HG03354 (cell line): ENCODE data around the gene FANCE.

Source experiments
- ATAC-seq: cut with Tn5 transposase; IDR thresholded peaks from one replicate; pipeline ENCODE4 v1.9.1; 2021; ENCODE audit warnings: mild to moderate bottlenecking; ENCODE audit not compliant: unreplicated experiment, poor library complexity, severe bottlenecking

The FANCE gene, protein sequence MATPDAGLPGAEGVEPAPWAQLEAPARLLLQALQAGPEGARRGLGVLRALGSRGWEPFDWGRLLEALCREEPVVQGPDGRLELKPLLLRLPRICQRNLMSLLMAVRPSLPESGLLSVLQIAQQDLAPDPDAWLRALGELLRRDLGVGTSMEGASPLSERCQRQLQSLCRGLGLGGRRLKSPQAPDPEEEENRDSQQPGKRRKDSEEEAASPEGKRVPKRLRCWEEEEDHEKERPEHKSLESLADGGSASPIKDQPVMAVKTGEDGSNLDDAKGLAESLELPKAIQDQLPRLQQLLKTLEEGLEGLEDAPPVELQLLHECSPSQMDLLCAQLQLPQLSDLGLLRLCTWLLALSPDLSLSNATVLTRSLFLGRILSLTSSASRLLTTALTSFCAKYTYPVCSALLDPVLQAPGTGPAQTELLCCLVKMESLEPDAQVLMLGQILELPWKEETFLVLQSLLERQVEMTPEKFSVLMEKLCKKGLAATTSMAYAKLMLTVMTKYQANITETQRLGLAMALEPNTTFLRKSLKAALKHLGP

DNA sequence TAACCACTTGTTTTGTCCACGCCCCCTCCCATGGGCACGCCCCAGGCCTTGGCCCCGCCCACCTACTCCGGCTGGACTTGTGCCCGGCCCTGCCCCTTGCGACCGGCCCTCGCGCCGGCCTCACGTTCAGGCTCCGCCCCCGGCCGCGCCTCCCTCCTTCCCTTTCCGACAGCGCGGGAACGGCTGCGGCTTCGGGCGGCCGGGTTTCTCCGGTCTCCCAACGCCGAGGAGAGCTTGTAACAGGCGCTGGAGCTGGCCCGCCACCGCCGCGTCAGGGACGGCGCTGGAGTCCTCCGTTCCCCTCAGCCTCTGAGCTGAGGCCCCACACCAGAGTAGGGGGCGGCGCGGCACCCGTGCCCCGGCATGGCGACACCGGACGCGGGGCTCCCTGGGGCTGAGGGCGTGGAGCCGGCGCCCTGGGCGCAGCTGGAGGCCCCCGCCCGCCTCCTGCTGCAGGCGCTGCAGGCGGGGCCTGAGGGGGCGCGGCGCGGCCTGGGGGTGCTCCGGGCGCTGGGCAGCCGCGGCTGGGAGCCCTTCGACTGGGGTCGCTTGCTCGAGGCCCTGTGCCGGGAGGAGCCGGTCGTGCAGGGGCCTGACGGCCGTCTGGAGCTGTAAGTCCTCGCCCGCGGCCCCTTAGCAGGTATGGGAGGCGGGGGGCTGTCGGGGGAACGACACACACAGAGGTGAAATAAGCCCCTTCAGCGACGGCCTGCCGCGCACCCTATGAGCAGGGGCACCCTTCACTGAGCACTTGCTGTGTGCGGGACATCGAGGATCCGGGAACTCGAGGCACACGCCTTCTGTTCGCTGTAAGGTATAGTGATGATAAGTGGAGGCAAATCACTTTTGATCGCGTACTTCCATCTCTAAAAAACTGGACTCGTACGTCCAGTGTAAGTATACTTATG is at the start of gene FANCE:
Gene FANCE (plus strand): TSS at position 156 of the 908 bp plus-strand sequence. CDS start 208 bp downstream, at position 364.
- peak; percentile 89 for ATAC-seq

DNA sequence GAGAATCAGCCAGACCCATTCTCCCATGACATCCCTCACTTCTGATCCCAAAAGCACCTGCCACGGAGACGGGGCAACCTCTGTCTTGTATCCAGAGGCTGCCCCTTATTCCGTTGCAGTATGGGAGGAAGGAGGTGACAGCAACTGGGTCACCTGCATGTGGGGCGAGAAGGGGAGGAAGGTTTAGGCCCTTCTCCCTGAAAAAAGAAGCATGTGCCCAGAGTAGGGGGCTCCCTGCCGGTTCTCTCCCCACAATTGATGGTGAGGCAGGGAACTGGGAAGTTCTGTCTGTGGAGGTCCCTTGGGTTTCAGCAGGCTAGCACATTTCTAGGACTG is 49.3 kb upstream of the FANCE start:
- ATAC-seq = no peak

DNA sequence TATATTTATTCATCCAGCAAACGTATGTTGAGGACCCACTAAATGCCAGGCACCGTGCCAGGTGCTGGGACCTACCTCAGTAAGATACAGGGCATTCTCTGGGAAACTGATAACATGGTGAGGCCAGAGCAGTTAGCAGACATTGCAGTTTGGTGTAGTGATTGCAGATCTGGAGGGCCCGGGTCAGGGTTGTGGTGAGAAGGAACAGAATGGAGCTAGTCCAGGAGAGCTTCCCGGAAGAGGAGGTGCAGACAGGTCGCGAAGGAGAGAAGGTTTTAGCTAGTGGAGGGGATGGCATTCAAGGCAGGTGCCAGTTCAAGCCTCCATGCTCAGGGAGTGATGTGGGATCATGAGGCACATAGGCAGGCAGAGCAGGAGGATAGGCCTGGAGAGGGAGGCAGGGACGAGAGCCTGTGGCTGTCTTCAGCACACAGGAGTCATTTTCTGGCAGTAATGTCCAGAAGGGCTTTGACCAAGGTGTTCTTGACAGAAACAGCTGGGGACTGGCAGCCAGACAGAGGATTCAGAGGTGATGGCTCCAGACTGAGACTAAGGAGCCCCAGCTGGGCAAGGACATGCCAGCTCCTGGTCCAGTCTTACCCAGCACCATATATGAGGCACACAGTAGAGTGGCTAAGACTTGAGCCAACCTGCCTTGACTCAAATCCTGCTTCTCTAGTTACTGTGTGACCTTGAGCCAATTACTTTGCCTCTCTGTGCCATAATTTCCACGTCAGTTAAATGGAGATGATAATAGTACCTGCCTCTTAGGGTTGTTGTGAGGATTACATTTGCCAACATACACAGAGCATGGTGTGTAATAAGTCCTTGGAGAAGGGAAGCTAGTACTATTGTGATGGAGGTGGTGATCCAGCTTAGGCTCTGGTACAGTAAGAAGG is 48.3 kb upstream of the FANCE start:
- ATAC-seq = no peak

DNA sequence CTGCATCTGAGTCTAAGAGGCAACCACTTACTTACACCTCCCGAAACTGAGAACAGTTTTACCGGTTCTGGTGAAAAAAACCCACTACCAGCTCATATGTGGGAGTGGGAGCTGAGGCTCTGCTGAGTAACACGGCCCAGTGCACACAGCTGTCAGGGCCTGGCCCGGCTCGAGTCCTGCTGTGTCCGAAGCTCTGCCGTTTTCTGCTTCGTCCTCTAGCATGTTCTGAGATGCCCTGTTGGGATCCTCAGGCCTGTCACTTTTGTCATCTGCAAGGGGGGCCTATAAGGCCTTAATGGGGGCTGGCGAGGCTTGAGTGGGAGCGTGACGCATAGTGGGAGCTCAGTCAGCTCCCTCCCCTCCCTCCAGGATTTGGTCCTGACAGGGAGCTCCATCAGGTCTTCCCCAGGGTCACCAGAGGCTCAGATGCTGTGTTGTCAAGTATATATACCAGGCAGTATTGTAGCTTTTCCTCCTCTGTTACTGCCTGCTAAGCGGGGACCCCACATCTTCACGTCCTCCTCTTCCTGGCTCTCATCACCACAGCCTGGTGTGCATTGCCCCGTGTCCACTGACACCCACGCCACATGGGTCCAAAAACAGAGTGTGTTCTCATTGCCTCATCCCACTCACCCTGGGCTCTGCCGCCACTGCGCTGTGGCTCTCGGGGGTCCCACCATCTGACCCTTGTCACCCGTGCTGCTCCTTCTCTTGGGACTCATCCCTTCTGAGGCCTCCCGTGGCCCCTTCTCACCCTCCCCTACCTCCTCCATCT is 45.2 kb upstream of the FANCE start:
- no peak for ATAC-seq

DNA sequence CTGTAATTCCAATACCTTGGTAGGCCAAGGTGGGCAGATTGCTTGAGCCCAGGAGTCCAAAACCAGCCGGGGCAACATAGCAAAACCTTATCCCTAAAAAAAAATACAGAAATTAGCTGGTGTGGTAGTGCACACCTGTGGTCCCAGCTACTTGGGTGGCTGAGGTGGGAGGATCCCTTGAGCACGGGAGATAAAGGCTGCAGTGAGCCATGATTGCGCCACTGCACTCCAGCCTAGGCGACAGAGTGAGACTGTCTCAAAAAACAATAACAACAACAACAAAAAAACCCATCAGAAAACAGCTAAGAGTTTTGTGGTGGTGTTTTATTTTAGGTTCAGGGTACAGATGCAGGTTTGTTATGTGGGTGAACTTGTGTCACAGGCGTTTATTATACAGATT is 42.9 kb upstream of the FANCE start:
- ATAC-seq = no peak

DNA sequence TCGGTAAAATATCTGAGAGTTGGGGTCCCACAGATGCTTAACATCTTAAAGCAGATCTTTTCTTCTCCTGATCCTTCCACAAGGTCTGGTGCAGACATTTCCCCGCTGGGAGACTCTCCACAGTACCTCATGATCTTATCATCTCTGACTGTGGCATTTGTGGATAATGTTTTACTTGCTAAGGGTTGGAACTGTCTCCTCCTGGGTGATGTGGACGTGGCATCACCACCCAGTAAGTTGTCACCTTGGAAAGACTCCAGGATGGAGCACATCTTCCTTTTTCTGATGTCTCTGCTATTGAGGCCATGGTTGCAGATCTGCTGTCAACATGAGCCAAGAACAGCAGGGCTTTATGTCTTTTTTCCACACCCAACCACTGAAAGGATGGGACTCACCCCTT is 42.0 kb upstream of the FANCE start:
- no peak for ATAC-seq

DNA sequence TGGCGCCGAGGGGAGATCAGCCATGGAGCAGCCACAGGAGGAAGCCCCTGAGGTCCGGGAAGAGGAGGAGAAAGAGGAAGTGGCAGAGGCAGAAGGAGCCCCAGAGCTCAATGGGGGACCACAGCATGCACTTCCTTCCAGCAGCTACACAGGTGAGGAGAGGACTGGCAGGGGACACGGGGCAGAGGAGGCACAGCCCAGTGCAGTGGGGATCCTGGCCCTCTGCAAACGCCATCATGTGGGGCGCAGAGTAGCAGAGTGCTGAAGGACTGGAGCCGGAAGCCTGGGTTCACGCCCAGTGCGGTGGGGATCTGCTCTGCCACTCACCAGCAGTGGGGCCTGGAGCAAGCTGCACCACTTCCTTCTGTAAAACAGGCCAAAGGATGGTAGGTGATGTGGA is 41.1 kb upstream of the FANCE start:
- no peak for ATAC-seq

DNA sequence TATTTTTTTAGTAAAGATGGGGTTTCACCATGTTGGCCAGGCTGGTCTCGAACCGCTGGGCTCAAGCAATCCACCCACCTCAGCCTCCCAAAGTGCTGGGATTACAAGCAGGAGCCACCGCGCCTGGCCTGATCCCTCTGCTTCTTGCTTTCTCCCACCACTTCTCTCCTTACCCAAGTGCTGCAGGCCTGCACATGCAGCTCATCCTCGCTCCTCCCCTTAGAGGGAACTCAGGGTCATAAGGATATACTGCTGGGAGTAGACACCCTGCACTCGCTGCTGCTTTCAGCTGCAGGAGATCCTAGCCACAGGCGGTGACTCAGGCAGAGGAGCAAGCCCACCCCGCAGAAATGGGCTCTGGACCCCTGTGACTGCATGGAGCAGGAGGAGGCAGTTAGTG is 40.0 kb upstream of the FANCE start:
- no peak for ATAC-seq

DNA sequence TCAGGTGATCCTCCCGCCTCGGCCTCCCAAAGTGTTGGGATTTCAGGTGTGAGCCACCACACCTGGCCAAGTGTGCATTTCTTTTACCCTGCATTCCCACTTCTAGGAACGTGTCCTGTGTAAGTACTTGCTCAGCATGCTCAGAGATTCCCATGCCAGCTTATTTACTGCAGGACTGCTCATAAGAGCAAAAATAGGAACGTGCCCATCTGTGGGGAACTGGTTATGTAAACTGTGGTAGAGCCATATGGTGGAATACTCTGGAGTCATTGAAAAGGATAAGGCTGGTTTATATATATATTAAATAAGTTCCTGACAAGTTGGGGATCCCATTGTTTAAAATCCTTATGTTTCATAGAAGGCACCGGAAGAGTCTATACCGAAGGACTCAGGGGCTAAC is 38.2 kb upstream of the FANCE start:
- no peak for ATAC-seq

DNA sequence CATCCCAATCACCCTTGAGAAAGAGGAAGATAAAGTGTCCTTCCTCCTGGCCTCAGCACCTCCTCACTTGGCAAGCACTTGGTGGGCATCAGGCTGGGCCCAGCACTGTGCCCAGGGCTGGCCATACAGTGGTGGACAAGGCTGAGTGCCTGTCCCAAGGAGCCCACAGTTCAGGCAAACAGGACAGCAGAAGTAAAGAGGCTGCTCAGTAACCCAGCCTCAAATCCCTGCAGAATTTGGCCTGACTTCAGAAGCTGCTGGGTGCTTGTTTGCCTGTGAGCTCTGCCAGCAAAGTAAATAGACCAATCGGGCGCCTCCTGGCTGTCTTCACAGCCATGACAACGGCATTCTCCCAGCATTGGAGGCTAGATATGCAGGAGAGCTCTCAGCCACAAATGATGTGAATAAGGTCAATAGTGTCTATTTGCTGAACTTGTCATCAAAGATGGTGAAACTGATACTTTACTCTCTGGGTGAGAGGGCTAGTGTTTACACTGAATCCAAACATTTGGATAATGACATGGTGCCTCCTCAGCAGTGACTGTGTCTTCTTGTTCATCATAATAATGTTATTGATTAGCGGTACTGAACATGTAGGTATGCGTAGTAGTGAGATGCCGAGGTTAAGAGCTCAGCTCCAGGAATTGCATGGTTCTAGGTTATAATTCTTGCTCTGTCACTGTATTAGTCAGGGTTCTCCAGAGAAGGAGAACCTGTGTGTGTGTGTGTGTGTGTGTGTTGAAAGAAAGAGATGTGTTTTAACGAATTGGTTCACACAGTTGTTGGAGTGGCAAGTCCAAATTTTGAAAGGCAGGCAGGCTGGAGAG is 36.9 kb upstream of the FANCE start:
- no peak for ATAC-seq

DNA sequence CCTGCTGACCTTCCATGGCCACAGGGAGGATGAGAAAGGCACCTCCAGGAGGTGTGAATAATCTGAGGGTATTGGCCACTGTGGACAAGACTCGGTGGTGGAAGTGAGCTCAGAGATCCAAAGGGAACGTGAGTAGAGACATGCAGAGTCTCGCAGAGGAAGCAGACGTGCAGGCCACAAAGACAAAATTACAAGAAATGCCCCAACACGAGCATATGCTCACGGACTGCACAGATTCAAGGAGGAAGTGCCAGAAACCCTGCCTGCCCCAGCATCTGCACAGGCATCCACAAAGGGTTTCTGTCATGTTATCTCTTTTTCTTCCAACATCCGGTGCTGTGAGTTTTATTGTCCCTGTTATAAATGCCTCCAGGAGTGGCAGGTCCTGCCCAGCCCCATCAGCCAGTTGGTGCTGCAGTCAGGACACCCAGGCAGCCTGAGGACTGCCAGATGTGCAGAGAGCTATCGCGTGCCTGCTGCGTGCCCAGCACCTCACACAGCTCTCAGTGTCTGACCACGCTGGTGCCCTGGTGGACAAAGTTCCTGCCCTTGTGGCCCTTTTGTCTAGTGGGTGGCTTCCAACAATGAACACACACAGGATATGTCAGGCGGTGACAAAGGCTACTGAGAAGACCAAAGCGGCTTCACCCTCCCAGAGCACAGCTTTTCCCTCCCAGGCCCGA is 34.0 kb upstream of the FANCE start:
- ATAC-seq = no peak

DNA sequence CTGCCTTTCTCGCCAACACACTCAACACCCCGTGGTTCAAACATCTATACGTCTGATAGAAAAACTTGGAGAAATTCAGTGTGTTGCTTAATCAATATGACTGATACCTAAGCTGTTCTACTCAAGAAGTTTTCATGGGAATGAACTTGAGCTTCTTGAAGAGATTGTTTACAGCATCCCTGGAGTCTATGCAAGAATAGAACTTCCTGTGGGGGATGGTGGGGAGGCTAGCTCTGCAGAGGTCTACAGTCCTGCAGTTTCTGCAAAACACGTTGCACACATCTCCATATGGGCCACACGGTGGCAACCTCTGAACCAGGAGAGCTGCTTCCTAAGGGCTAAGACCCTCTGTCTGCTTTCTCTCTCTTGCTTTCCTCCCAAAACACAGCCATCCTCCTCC is 32.7 kb upstream of the FANCE start:
- ATAC-seq = no peak

DNA sequence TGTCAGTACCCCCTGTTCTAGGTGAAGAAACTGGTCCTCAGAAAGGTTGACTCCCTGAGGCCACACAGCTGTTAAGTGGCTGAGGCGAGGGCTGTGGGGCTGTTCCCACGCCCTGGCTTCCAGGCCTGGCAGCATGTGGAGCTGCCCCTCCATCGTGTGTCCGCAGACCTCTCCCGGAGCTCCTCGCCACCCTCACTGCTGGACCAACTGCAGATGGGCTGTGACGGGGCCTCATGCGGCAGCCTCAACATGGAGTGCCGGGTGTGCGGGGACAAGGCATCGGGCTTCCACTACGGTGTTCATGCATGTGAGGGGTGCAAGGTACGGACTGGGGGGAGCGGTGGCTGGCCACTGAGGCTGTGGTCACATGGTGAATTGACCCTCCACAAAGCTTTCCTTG is 32.2 kb upstream of the FANCE start:
- no peak for ATAC-seq

DNA sequence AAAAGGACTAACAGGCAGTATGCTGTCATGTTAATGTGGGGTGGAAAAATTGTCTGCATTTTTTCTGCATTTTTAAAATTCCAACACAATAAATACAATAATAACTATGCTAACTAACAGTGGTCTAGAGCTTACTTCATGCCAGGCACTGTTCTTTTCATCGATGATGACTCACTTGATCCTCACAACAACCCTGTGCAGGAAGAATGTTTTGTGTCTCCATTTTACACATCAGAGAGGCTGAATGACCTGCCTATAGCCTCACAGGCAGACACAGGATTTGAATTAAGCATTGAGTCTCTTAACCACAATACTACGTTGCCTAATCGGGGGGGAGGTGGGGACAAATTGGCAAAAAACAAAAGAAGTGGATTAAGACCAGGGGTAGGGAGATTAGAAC is 26.9 kb upstream of the FANCE start:
- ATAC-seq = no peak

DNA sequence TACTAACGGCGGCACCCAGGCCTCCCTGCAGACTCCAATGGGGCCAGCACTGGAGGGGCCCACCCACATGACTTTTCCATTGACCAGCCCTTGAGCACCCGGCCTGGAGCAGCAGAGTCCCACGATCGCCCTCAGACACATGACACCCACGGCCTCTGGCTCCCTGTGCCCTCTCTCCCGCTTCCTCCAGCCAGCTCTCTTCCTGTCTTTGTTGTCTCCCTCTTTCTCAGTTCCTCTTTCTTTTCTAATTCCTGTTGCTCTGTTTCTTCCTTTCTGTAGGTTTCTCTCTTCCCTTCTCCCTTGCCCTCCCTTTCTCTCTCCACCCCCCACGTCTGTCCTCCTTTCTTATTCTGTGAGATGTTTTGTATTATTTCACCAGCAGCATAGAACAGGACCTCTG is 26.1 kb upstream of the FANCE start:
- ATAC-seq = no peak

DNA sequence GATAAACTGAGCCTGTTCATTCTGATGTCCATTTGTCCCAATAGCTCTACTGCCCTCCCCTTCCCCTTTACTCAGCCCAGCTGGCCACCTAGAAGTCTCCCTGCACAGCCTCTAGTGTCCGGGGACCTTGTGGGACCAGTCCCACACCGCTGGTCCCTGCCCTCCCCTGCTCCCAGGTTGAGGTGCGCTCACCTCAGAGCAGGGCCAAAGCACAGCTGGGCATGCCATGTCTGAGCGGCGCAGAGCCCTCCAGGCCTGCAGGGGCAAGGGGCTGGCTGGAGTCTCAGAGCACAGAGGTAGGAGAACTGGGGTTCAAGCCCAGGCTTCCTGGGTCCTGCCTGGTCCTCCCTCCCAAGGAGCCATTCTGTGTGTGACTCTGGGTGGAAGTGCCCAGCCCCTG is 24.7 kb upstream of the FANCE start:
- no peak for ATAC-seq

DNA sequence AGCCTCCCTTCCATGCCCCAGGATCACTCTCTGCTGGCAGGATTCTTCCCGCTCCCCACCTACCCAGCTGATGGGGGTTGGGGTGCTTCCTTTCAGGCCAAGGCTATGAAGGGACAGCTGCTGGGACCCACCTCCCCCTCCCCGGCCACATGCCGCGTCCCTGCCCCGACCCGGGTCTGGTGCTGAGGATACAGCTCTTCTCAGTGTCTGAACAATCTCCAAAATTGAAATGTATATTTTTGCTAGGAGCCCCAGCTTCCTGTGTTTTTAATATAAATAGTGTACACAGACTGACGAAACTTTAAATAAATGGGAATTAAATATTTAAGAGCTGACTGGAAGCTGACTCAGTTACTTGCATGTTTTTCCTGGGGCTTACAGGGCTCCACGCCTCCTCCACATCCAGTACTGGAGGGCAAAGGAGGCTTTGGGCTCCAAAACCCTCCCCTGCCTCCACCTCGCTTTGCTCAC is 24.3 kb upstream of the FANCE start:
- no peak for ATAC-seq
